Astrocyte of the cerebellum (primary cell): ENCODE data around the gene FRMD1.

Source experiments
- DNase-seq: peaks from one replicate; pipeline ENCODE4 v3.0.0-alpha.2; 2011; ENCODE audit warnings: low read depth
- H3K4me3 ChIP-seq: 2 replicates; pipeline ENCODE4 v1.5.1; 2011; ENCODE audit warnings: mild to moderate bottlenecking, low read depth, low read length, moderate library complexity
- CTCF ChIP-seq: IDR thresholded peaks from 2 replicates; pipeline ENCODE4 v1.5.1; 2012; ENCODE audit warnings: low read length, low read depth, moderate library complexity, mild to moderate bottlenecking; ENCODE audit errors: missing control alignments
- in situ Hi-C: cut with HindIII; loops from 2 replicates; pipeline ENCODE4 v1.10.0; 2017; ENCODE audit warnings: low sequenced_read_pairs

Gene FRMD1

GRCh38 chr6:168030908-168031307 lies 48.1 kb downstream of the FRMD1 start:
- no peak for DNase-seq
- TF ChIP-seq CTCF: no peak
- in situ Hi-C loops: no loop called here

GRCh38 chr6:168030218-168030746 lies 48.7 kb downstream of the FRMD1 start:
- no peak overlapping the region for H3K4me3 ChIP-seq
- in situ Hi-C loops: no loop called here
- TF ChIP-seq CTCF: no peak
- no peak for DNase-seq

More at GRCh38 chr6:168030908-168031307, 48.1 kb downstream of the FRMD1 start:
- no peak overlapping the region for H3K4me3 ChIP-seq

GRCh38 chr6:168029459-168030217 lies 49.4 kb downstream of the FRMD1 start:
- no peak for DNase-seq
- in situ Hi-C loops: no loop called here
- no peak for TF ChIP-seq CTCF
- H3K4me3 ChIP-seq: no peak overlapping the region

- no peak for TF ChIP-seq CTCF
- in situ Hi-C loops: no loop called here
- H3K4me3 ChIP-seq: no peak overlapping the region
- DNase-seq: no peak
Measured at GRCh38 chr6:168028181-168028580, 50.8 kb downstream of the FRMD1 start.

GRCh38 chr6:168027521-168027920 lies 51.5 kb downstream of the FRMD1 start:
- no peak for TF ChIP-seq CTCF
- in situ Hi-C loops: no loop called here
- no peak overlapping the region for H3K4me3 ChIP-seq
- no peak for DNase-seq

- DNase-seq: no peak
- in situ Hi-C loops: no loop called here
- H3K4me3 ChIP-seq: no peak overlapping the region
- no peak for TF ChIP-seq CTCF
Measured at GRCh38 chr6:168026925-168027324, 52.1 kb downstream of the FRMD1 start.
